ENCODE data around the gene TMEM87B.
"Not testable (repeated sequence)": the region's sequence is repeated elsewhere in the genome, so short reads cannot be mapped to it uniquely, and the experiment has no call there.

TMEM87B gene

GRCh38 chr2:112053917-112054846, 887 bp upstream of the TMEM87B start:
- H3K9me3 ChIP-seq (ENCODE audit: low read length) = no peaks in the 10 kb centered on the region
- peak overlapping the region; percentile 88 for H3K27ac ChIP-seq (ENCODE audit: low read depth, low read length)
- H3K9ac ChIP-seq (ENCODE audit: low read length) = no peak overlapping the region
- H3K4me1 ChIP-seq (ENCODE audit: insufficient read depth, low read length) = peaks cover 18% of the 10 kb centered on the region
- H3K4me3 ChIP-seq (ENCODE audit: low read depth in 1 of 2, low read length in 2 of 2) = peak overlapping the region; percentile 39 to 59
- no peaks in the 10 kb centered on the region for H3K36me3 ChIP-seq (ENCODE audit: insufficient read depth, low read length)
- H3K27me3 ChIP-seq (ENCODE audit: control insufficient read depth in 1 of 2, insufficient read depth in 2 of 2, low read length in 2 of 2) = no peaks in the 10 kb centered on the region

DNA sequence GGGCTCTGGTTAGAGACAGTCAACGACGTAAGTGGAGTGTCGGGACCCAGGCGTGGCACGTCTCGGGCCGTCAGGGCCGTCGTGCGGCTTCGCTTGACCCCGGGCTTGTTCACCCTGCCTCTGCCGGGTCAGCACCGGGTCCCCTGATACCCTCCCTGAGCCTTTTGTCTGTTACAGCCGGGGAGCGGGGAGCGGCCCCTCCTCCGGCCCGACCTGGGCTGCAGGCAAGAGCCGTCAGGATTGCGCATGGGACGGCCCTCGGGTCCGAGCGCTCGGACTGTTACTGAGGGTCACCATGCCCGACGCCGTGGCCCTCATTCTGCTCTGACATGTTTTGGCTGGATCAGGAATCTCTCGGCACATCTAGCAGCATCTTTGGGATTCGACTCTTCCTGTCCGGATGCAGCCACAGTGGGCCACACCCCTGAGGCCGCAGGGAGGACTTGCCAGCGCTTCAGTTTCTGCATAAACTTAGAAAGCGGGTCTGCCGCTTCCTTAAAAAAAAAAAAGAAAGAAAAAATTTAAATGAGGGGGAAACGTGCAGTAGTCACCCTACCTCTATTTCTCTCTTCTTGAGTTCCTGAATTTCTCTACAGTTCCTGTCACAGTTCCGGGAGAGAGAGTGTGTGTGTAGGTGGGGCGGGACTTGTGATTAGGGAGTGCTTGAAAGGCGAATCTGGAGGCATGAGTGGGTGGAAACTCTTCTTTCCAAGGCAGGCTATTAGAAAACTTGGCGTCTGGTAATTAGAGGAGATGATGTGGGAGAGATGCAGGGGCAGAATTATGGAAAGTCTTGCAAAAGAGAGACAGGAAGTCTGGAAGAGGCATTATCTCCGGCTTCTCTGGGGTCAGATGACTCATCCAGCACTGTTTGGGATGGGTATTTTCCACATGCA, 909 bp downstream of the TMEM87B start:
- peaks cover under 1% of the 10 kb centered on the region for H3K36me3 ChIP-seq (ENCODE audit: insufficient read depth, low read length)
- no peaks in the 10 kb centered on the region for H3K9me3 ChIP-seq (ENCODE audit: low read length)
- H3K4me3 ChIP-seq (ENCODE audit: low read depth in 1 of 2, low read length in 2 of 2) = peak overlapping the region; percentile 76 to 87
- H3K4me1 ChIP-seq (ENCODE audit: insufficient read depth, low read length) = peaks cover 18% of the 10 kb centered on the region
- H3K27me3 ChIP-seq (ENCODE audit: control insufficient read depth in 1 of 2, insufficient read depth in 2 of 2, low read length in 2 of 2) = no peaks in the 10 kb centered on the region
- peak overlapping the region; percentile 63 for H3K9ac ChIP-seq (ENCODE audit: low read length)
- peak overlapping the region; percentile 83 for H3K27ac ChIP-seq (ENCODE audit: low read depth, low read length)

GRCh38 chr2:112056626-112056987, 1.5 kb downstream of the TMEM87B start:
- no peaks in the 10 kb centered on the region for H3K9me3 ChIP-seq (ENCODE audit: low read length)
- H3K27ac ChIP-seq (ENCODE audit: low read depth, low read length) = peak overlapping the region; percentile 83
- no peak overlapping the region for H3K9ac ChIP-seq (ENCODE audit: low read length)
- H3K4me1 ChIP-seq (ENCODE audit: insufficient read depth, low read length) = peaks cover 18% of the 10 kb centered on the region
- no peaks in the 10 kb centered on the region for H3K27me3 ChIP-seq (ENCODE audit: control insufficient read depth in 1 of 2, insufficient read depth in 2 of 2, low read length in 2 of 2)
- peaks cover 7% of the 10 kb centered on the region for H3K36me3 ChIP-seq (ENCODE audit: insufficient read depth, low read length)
- peak overlapping the region in 1 of 2 donors; percentile 76 for H3K4me3 ChIP-seq (ENCODE audit: low read depth in 1 of 2, low read length in 2 of 2)

DNA sequence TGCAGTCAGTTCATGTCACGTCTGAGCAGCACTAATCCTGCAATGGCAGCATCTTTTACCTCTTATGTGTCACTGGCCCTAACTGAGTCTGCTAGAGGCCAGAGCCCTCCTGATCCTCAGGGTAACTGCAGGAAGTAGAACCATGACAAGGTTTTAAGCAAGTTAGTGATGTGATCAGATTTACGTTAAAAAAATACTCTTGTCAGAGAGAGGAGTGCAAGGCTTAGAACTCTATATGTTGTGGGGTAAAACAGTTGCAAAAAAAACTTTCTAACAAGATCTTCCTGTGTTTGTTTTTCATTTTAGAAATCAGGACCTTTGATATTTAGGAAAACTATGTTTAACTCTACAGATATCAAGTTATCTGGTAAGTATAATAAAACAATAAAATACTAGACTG, 4.6 kb downstream of the TMEM87B start:
- H3K9ac ChIP-seq (ENCODE audit: low read length) = no peak overlapping the region
- H3K27ac ChIP-seq (ENCODE audit: low read depth, low read length) = no peak overlapping the region

GRCh38 chr2:112061299-112061698, 6.2 kb downstream of the TMEM87B start:
- no peaks in the 10 kb centered on the region for H3K9me3 ChIP-seq (ENCODE audit: low read length)
- H3K9ac ChIP-seq (ENCODE audit: low read length) = no peak overlapping the region
- peaks cover 11% of the 10 kb centered on the region for H3K4me1 ChIP-seq (ENCODE audit: insufficient read depth, low read length)
- H3K27ac ChIP-seq (ENCODE audit: low read depth, low read length) = no peak overlapping the region
- H3K27me3 ChIP-seq (ENCODE audit: control insufficient read depth in 1 of 2, insufficient read depth in 2 of 2, low read length in 2 of 2) = no peaks in the 10 kb centered on the region
- peaks cover 31% of the 10 kb centered on the region for H3K36me3 ChIP-seq (ENCODE audit: insufficient read depth, low read length)
- no peak overlapping the region for H3K4me3 ChIP-seq (ENCODE audit: low read depth in 1 of 2, low read length in 2 of 2)

More for the DNA sequence above, 4.6 kb downstream of the TMEM87B start:
- Histone ChIP-seq H3K36me3 (ENCODE audit: insufficient read depth, low read length) (peaks cover 22% of the 10 kb centered on the region), H3K27me3 (ENCODE audit: control insufficient read depth in 1 of 2, insufficient read depth in 2 of 2, low read length in 2 of 2) (no peaks in the 10 kb centered on the region), H3K4me1 (ENCODE audit: insufficient read depth, low read length) (peaks cover 11% of the 10 kb centered on the region), H3K9me3 (ENCODE audit: low read length) (no peaks in the 10 kb centered on the region), H3K4me3 (ENCODE audit: low read depth in 1 of 2, low read length in 2 of 2) (no peak overlapping the region)

DNA sequence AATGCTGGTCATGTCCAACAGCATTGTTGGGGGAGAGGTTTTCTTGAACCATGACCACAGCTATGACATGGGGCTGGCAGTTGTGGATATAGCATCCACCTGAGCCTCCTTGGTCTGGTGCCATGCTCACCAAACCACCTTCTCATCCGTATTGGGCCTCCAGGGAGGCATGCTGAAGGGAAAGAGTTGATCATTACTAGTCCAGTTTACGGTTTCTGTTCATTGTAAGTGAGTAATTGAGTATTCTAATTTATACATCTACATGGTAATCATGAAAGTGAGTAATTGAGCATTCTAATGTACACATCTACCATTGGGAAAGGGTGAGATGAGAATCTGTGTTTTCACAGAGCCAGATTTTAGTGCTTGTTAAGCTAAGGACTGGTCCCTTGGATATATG, 6.8 kb downstream of the TMEM87B start:
- Histone ChIP-seq H3K36me3 (ENCODE audit: insufficient read depth, low read length) (peaks cover 32% of the 10 kb centered on the region), H3K27me3 (ENCODE audit: control insufficient read depth in 1 of 2, insufficient read depth in 2 of 2, low read length in 2 of 2) (no peaks in the 10 kb centered on the region), H3K4me1 (ENCODE audit: insufficient read depth, low read length) (peaks cover 8% of the 10 kb centered on the region), H3K9me3 (ENCODE audit: low read length) (no peaks in the 10 kb centered on the region), H3K4me3 (ENCODE audit: low read depth in 1 of 2, low read length in 2 of 2) (no peak overlapping the region), H3K9ac (ENCODE audit: low read length) (no peak overlapping the region), H3K27ac (ENCODE audit: low read depth, low read length) (no peak overlapping the region)

- H3K4me1 ChIP-seq (ENCODE audit: insufficient read depth, low read length) = no peaks in the 10 kb centered on the region
- no peaks in the 10 kb centered on the region for H3K9me3 ChIP-seq (ENCODE audit: low read length)
- H3K27ac ChIP-seq (ENCODE audit: low read depth, low read length) = no peak overlapping the region
- H3K36me3 ChIP-seq (ENCODE audit: insufficient read depth, low read length) = peaks cover 41% of the 10 kb centered on the region
- H3K27me3 ChIP-seq (ENCODE audit: control insufficient read depth in 1 of 2, insufficient read depth in 2 of 2, low read length in 2 of 2) = no peaks in the 10 kb centered on the region
- H3K9ac ChIP-seq (ENCODE audit: low read length) = no peak overlapping the region
- no peak overlapping the region for H3K4me3 ChIP-seq (ENCODE audit: low read depth in 1 of 2, low read length in 2 of 2)
Measured at GRCh38 chr2:112062894-112063293, 7.8 kb downstream of the TMEM87B start.

DNA sequence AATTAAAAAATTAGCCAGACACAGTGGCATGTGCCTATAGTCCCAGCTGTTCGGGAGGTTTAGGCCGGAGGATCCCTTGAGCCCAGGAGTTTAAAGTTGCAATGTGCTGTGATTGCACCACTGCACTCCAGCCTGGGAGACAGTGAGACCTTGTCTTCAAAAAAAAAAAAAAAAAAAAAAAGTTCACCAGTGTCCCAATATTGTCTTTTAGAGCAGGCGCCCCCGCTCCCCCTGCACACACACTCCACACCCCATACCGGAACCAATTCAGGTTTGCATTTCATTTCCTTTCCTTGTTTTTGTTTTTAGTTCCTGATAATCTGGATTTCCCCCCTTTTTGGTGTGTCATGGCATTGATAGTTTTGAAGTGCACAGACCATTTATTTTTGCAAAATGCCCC, 10.4 kb downstream of the TMEM87B start:
- Histone ChIP-seq H3K4me1 (ENCODE audit: insufficient read depth, low read length) (no peaks in the 10 kb centered on the region), H3K9me3 (ENCODE audit: low read length) (no peaks in the 10 kb centered on the region), H3K27ac (ENCODE audit: low read depth, low read length) (no peak overlapping the region), H3K9ac (ENCODE audit: low read length) (no peak overlapping the region), H3K4me3 (ENCODE audit: low read depth in 1 of 2, low read length in 2 of 2) (no peak overlapping the region), H3K27me3 (ENCODE audit: control insufficient read depth in 1 of 2, insufficient read depth in 2 of 2, low read length in 2 of 2) (no peaks in the 10 kb centered on the region), H3K36me3 (ENCODE audit: insufficient read depth, low read length) (peaks cover 53% of the 10 kb centered on the region)

DNA sequence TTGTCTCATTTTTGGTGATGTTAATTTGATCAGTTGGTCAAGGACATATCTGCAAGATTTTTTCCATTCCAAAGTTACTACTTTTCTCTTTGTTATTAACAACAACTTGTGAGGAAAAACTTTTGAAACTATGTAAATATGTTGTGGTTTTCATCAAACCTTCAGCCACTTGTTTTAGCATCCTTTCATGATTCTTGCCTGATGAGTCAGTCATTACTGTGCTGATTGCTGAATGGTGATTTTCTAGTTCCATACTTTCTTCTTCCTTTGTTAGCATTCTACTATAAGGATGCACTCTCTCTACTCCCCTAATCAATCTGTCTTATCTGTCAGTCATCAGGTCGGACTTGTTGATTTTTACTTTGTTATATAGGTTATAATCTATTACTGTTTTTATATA, 10.9 kb downstream of the TMEM87B start:
- no peak overlapping the region for H3K9ac ChIP-seq (ENCODE audit: low read length)
- no peaks in the 10 kb centered on the region for H3K27me3 ChIP-seq (ENCODE audit: control insufficient read depth in 1 of 2, insufficient read depth in 2 of 2, low read length in 2 of 2)
- H3K4me1 ChIP-seq (ENCODE audit: insufficient read depth, low read length) = no peaks in the 10 kb centered on the region
- peaks cover 52% of the 10 kb centered on the region for H3K36me3 ChIP-seq (ENCODE audit: insufficient read depth, low read length)
- no peaks in the 10 kb centered on the region for H3K9me3 ChIP-seq (ENCODE audit: low read length)
- no peak overlapping the region for H3K4me3 ChIP-seq (ENCODE audit: low read depth in 1 of 2, low read length in 2 of 2)
- no peak overlapping the region for H3K27ac ChIP-seq (ENCODE audit: low read depth, low read length)

DNA sequence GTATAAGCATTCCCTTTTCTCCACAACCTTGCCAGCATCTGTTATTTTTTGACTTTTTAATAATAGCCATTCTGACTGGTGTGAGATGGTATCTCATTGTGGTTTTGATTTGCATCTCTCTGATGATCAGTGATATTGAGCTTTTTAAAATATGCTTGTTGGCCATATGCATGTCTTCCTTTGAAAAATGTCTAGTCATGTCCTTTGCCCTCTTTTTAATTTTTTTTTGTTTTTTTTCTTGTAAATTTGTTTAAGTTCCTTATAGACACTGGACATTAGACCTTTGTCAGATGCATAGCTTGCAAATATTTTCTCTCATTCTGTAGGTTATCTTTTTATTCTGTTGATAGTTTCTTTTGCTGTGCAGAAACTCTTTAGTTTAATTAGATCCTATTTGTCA, 14.7 kb downstream of the TMEM87B start:
- H3K27ac ChIP-seq (ENCODE audit: low read depth, low read length); H3K4me3 ChIP-seq (ENCODE audit: low read depth in 1 of 2, low read length in 2 of 2); H3K9me3 ChIP-seq (ENCODE audit: low read length); H3K4me1 ChIP-seq (ENCODE audit: insufficient read depth, low read length); H3K9ac ChIP-seq (ENCODE audit: low read length); H3K27me3 ChIP-seq (ENCODE audit: control insufficient read depth in 1 of 2, insufficient read depth in 2 of 2, low read length in 2 of 2): not testable (repeated sequence)
- peaks cover 30% of the 10 kb centered on the region for H3K36me3 ChIP-seq (ENCODE audit: insufficient read depth, low read length)

DNA sequence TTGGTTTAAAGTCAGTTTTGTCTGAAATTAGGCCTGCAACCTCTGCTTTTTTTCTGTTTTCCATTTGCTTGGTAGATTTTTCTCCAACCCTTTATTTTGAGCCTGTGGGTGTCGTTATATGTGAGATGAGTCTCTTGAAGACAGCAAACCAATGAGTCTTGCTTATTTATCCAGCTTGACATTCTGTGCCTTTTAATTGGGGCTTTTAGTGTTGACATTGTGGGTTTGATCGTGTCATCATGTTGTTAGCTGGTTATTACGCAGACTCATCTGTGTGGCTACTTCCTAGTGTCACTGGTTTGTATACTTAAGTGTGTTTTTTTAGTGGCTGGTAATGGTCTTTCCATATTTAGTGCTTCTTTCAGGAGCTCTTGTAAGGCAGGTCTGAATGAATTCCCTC, 18.8 kb downstream of the TMEM87B start:
- Histone ChIP-seq H3K27ac (ENCODE audit: low read depth, low read length) (no peak overlapping the region), H3K4me1 (ENCODE audit: insufficient read depth, low read length) (no peaks in the 10 kb centered on the region), H3K9ac (ENCODE audit: low read length) (no peak overlapping the region), H3K36me3 (ENCODE audit: insufficient read depth, low read length) (peaks cover 18% of the 10 kb centered on the region), H3K4me3 (ENCODE audit: low read depth in 1 of 2, low read length in 2 of 2) (no peak overlapping the region), H3K9me3 (ENCODE audit: low read length) (no peaks in the 10 kb centered on the region), H3K27me3 (ENCODE audit: control insufficient read depth in 1 of 2, insufficient read depth in 2 of 2, low read length in 2 of 2) (no peaks in the 10 kb centered on the region)
